GM23338 (cell line): Measurements from ENCODE around the gene CCND1. TPM values are rescaled to one million over a fixed set of nuclear protein-coding genes. Genes with fewer than 3 reads are reported as not detected.

Experiments
- ATAC-seq: fragments of 200-7000 bp; cut with Tn5 transposase; 3 replicates; pipeline ENCODE4 v1.9.1; 2020
- DNase-seq: peaks from one replicate; pipeline ENCODE4 v3.0.0-alpha.2; 2015; ENCODE audit warnings: low spot score
- H2AFZ ChIP-seq: fragments of 200-600 bp; sonication (generic); 2 replicates; pipeline ENCODE4 v1.8.0; 2016; ENCODE audit warnings: antibody characterized with exemption, mild to moderate bottlenecking, moderate library complexity
- H3F3A ChIP-seq: fragments of 200-600 bp; sonication (generic); replicated peaks from 2 replicates; pipeline ENCODE4 v1.8.0; 2017; ENCODE audit warnings: antibody characterized with exemption, mixed run types, low read depth
- H3K27ac ChIP-seq: fragments of 200-600 bp; sonication (generic); 2 replicates; pipeline ENCODE4 v1.6.1; 2016; ENCODE audit warnings: low read depth
- H3K27me3 ChIP-seq: fragments of 200-600 bp; sonication (generic); 2 replicates; pipeline ENCODE4 v1.8.0; 2016; ENCODE audit warnings: mild to moderate bottlenecking, mixed run types, moderate library complexity; ENCODE audit not compliant: insufficient read depth
- H3K36me3 ChIP-seq: fragments of 200-600 bp; sonication (generic); 2 replicates; pipeline ENCODE4 v1.8.0; 2016; ENCODE audit warnings: mild to moderate bottlenecking; ENCODE audit not compliant: insufficient read depth
- H3K4me1 ChIP-seq: fragments of 200-600 bp; sonication (generic); 2 replicates; pipeline ENCODE4 v1.8.0; 2016; ENCODE audit warnings: mild to moderate bottlenecking, moderate library complexity; ENCODE audit not compliant: insufficient read depth
- H3K4me2 ChIP-seq: fragments of 200-600 bp; sonication (generic); 2 replicates; pipeline ENCODE4 v1.7.1; 2017; ENCODE audit warnings: mixed run types
- H3K4me3 ChIP-seq: fragments of 200-600 bp; sonication (generic); 2 replicates; pipeline ENCODE4 v1.6.1; 2016; ENCODE audit warnings: mixed run types
- H3K79me2 ChIP-seq: fragments of 200-600 bp; sonication (generic); replicated peaks from 2 replicates; pipeline ENCODE4 v1.8.0; 2017; ENCODE audit warnings: mild to moderate bottlenecking; ENCODE audit not compliant: insufficient read depth
- H3K9me2 ChIP-seq: fragments of 200-600 bp; sonication (generic); 2 replicates; pipeline ENCODE4 v1.8.0; 2017; ENCODE audit not compliant: insufficient read depth
- H4K20me1 ChIP-seq: fragments of 200-600 bp; sonication (generic); replicated peaks from 2 replicates; pipeline ENCODE4 v1.8.0; 2017; ENCODE audit warnings: mild to moderate bottlenecking; ENCODE audit not compliant: insufficient read depth
- H3K27ac Mint-ChIP-seq: 2 replicates; pipeline ENCODE4 v1.8.0; 2020; ENCODE audit warnings: inconsistent platforms, mild to moderate bottlenecking, moderate library complexity, mixed read lengths
- H3K27me3 Mint-ChIP-seq: 3 replicates; pipeline ENCODE4 v1.8.0; 2022; ENCODE audit warnings: low read depth, mild to moderate bottlenecking, moderate library complexity, mixed read lengths, inconsistent platforms; ENCODE audit not compliant: insufficient read depth, poor library complexity
- H3K36me3 Mint-ChIP-seq: 3 replicates; pipeline ENCODE4 v1.8.0; 2021; ENCODE audit warnings: low read depth, mild to moderate bottlenecking, inconsistent platforms, moderate library complexity, mixed read lengths
- H3K4me1 Mint-ChIP-seq: 3 replicates; pipeline ENCODE4 v1.8.0; 2020; ENCODE audit warnings: mild to moderate bottlenecking, inconsistent platforms, mixed read lengths
- H3K4me3 Mint-ChIP-seq: 3 replicates; pipeline ENCODE4 v1.8.0; 2021; ENCODE audit warnings: moderate library complexity, mild to moderate bottlenecking, inconsistent platforms, mixed read lengths
- H3K9me3 Mint-ChIP-seq: 3 replicates; pipeline ENCODE4 v1.8.0; 2020; ENCODE audit warnings: moderate library complexity, mild to moderate bottlenecking, inconsistent platforms, mixed read lengths
- CREB1 ChIP-seq: fragments of 250-450 bp; sonication (Bioruptor Pico); IDR thresholded peaks from 2 replicates; pipeline ENCODE4 v1.5.0; 2020; ENCODE audit warnings: low read depth, mild to moderate bottlenecking, moderate library complexity
- EZH2 ChIP-seq: fragments of 200-600 bp; sonication (generic); IDR thresholded peaks from one replicate; pipeline ENCODE4 v1.8.0; 2017; ENCODE audit warnings: antibody characterized with exemption, mild to moderate bottlenecking, low read depth; ENCODE audit not compliant: unreplicated experiment
- EZH2phosphoT487 ChIP-seq: fragments of 200-600 bp; sonication (generic); IDR thresholded peaks from one replicate; pipeline ENCODE4 v1.8.1; 2018; ENCODE audit warnings: antibody characterized with exemption; ENCODE audit not compliant: unreplicated experiment
- NANOG ChIP-seq: IDR thresholded peaks from 2 replicates; pipeline ENCODE4 v1.6.1; 2016; ENCODE audit warnings: antibody characterized with exemption, borderline replicate concordance
- POLR2AphosphoS5 ChIP-seq: IDR thresholded peaks from 2 replicates; pipeline ENCODE4 v1.6.1; 2016; ENCODE audit warnings: antibody characterized with exemption, low read depth
- STAT1 ChIP-seq: IDR thresholded peaks from one replicate; pipeline ENCODE4 v1.6.1; 2016; ENCODE audit warnings: antibody characterized with exemption; ENCODE audit not compliant: unreplicated experiment
- ZNF114 ChIP-seq: fragments of 250-450 bp; sonication (Bioruptor Pico); IDR thresholded peaks from 2 replicates; pipeline ENCODE4 v1.5.0; 2020; ENCODE audit warnings: mild to moderate bottlenecking, moderate library complexity
- ZNF331 ChIP-seq: fragments of 250-450 bp; sonication (Bioruptor Pico); IDR thresholded peaks from 2 replicates; pipeline ENCODE4 v1.5.0; 2020; ENCODE audit warnings: low read depth, mild to moderate bottlenecking, moderate library complexity
- ZNF462 ChIP-seq: fragments of 250-450 bp; sonication (Bioruptor Pico); IDR thresholded peaks from 2 replicates; pipeline ENCODE4 v1.5.0; 2020; ENCODE audit warnings: mild to moderate bottlenecking, moderate library complexity
- polyA plus RNA-seq: library from polyadenylated mRNA; unstranded; fragments of >200 nt; fragmentation: Nextera tagmentation; extraction: Ambion mirVana; gene quantifications from 2 replicates; pipeline ENCODE4 v1.2.1, GENCODE V29; 2016
- total RNA-seq: library from RNA; depleted of rRNA; stranded (reverse); fragments of >200 nt; shearing (Covaris generic); gene quantifications from 2 replicates; pipeline ENCODE4 v1.2.3, GENCODE V29; 2014

The CCND1 gene
- total and polyA plus RNA-seq, 2 experiments from 2014 or later, result 109 to 183 TPM

- no peak for TF ChIP-seq ZNF331
- TF ChIP-seq STAT1, result no peak
- no peak for TF ChIP-seq POLR2AphosphoS5
- no peak for TF ChIP-seq NANOG
- no peak for TF ChIP-seq ZNF462 (CRISPR knock-in tag)
- no peak for TF ChIP-seq EZH2phosphoT487
These were observed 56.5 kb downstream of the CCND1 start (continued) for GRCh38 chr11:69697469-69697843.

- Histone ChIP-seq H3K4me2 (no peak overlapping the region), H3K27ac (peak overlapping the region; percentile 78; the same call in 1 of the 2 replicates), H3K79me2 (peaks cover 17% of the 10 kb centered on the region), H3F3A (peaks cover 29% of the 10 kb centered on the region), H3K9me2 (no peaks in the 10 kb centered on the region), H3K4me1 (peaks cover 24% of the 10 kb centered on the region), H3K36me3 (peaks cover 20% of the 10 kb centered on the region), H4K20me1 (peaks cover 7% of the 10 kb centered on the region), H2AFZ (no peak overlapping the region), H3K4me3 (no peak overlapping the region), H3K27me3 (no peaks in the 10 kb centered on the region)
- DNase-seq, result no peak
- Mint-ChIP-seq H3K4me3 (no peak overlapping the region), H3K4me1 (peaks cover 38% of the 10 kb centered on the region), H3K27me3 (peaks cover 12% of the 10 kb centered on the region), H3K36me3 (peaks cover 32% of the 10 kb centered on the region), H3K9me3 (no peaks in the 10 kb centered on the region), H3K27ac (no peak overlapping the region)
- no peak for ATAC-seq
- no peak for TF ChIP-seq ZNF114
- no peak for TF ChIP-seq EZH2phosphoT487
- no peak for TF ChIP-seq POLR2AphosphoS5
- TF ChIP-seq EZH2, result no peak
- TF ChIP-seq STAT1, result no peak
- no peak for TF ChIP-seq ZNF462 (CRISPR knock-in tag)
- TF ChIP-seq ZNF331, result no peak
- TF ChIP-seq CREB1 (CRISPR knock-in tag), result no peak
These were observed 56.9 kb downstream of the CCND1 start for GRCh38 chr11:69697861-69698260.
